DOHH2 (cell line): ENCODE measurements around the gene IFI35.

Source experiments
- H3F3A ChIP-seq: fragments of 200-600 bp; sonication (generic), shearing (Covaris generic); 2 replicates; pipeline ENCODE4 v1.6.0; 2016; ENCODE audit warnings: antibody characterized with exemption, mild to moderate bottlenecking; ENCODE audit not compliant: control insufficient read depth, insufficient read depth
- H3K27ac ChIP-seq: fragments of 200-600 bp; sonication (generic); 2 replicates; pipeline ENCODE4 v1.5.1; 2014; ENCODE audit warnings: low read depth, mild to moderate bottlenecking, low read length, moderate library complexity
- H3K27me3 ChIP-seq: fragments of 200-600 bp; sonication (generic); 2 replicates; pipeline ENCODE4 v1.6.1; 2014; ENCODE audit warnings: mild to moderate bottlenecking, low read length, mixed read lengths; ENCODE audit not compliant: control insufficient read depth
- H3K36me3 ChIP-seq: fragments of 200-600 bp; sonication (generic); 2 replicates; pipeline ENCODE4 v1.6.1; 2014; ENCODE audit warnings: mild to moderate bottlenecking, low read length, moderate library complexity, mixed read lengths; ENCODE audit not compliant: control insufficient read depth
- H3K4me1 ChIP-seq: fragments of 200-600 bp; sonication (generic); 2 replicates; pipeline ENCODE4 v1.6.1; 2014; ENCODE audit warnings: mild to moderate bottlenecking, low read length, mixed read lengths; ENCODE audit not compliant: control insufficient read depth
- H3K4me2 ChIP-seq: fragments of 200-600 bp; sonication (generic); 2 replicates; pipeline ENCODE4 v1.6.0; 2014; ENCODE audit warnings: mild to moderate bottlenecking, low read length, moderate library complexity
- H3K4me3 ChIP-seq: fragments of 200-600 bp; sonication (generic); 2 replicates; pipeline ENCODE4 v1.5.1; 2014; ENCODE audit warnings: mild to moderate bottlenecking, low read length, mixed read lengths
- H3K79me2 ChIP-seq: fragments of 200-600 bp; sonication (generic); 2 replicates; pipeline ENCODE4 v1.6.1; 2014; ENCODE audit warnings: mild to moderate bottlenecking, low read length, mixed read lengths; ENCODE audit not compliant: control insufficient read depth
- H3K9me2 ChIP-seq: fragments of 200-600 bp; sonication (generic); replicated peaks from 2 replicates; pipeline ENCODE4 v1.6.1; 2014; ENCODE audit warnings: mild to moderate bottlenecking, low read length, mixed read lengths; ENCODE audit not compliant: control insufficient read depth
- H3K9me3 ChIP-seq: fragments of 200-600 bp; sonication (generic); 2 replicates; pipeline ENCODE4 v1.6.1; 2014; ENCODE audit warnings: antibody characterized with exemption, low read length, mixed read lengths; ENCODE audit not compliant: control insufficient read depth, insufficient read depth
- H4K20me1 ChIP-seq: fragments of 200-600 bp; sonication (generic); 2 replicates; pipeline ENCODE4 v1.6.0; 2014; ENCODE audit warnings: low read depth, mild to moderate bottlenecking, antibody characterized with exemption, low read length, moderate library complexity; ENCODE audit not compliant: control insufficient read depth, insufficient read depth
- CTCF ChIP-seq: fragments of 200-600 bp; sonication (generic); IDR thresholded peaks from one replicate; pipeline ENCODE4 v1.5.1; 2014; ENCODE audit warnings: antibody characterized with exemption, mild to moderate bottlenecking, low read depth, low read length; ENCODE audit not compliant: poor library complexity, severe bottlenecking
- EZH2phosphoT487 ChIP-seq: fragments of 200-600 bp; sonication (generic); IDR thresholded peaks from 2 replicates; pipeline ENCODE4 v1.6.1; 2017; ENCODE audit warnings: borderline replicate concordance, mild to moderate bottlenecking, antibody characterized with exemption, low read length, moderate library complexity, mixed read lengths

The IFI35 gene

DNA sequence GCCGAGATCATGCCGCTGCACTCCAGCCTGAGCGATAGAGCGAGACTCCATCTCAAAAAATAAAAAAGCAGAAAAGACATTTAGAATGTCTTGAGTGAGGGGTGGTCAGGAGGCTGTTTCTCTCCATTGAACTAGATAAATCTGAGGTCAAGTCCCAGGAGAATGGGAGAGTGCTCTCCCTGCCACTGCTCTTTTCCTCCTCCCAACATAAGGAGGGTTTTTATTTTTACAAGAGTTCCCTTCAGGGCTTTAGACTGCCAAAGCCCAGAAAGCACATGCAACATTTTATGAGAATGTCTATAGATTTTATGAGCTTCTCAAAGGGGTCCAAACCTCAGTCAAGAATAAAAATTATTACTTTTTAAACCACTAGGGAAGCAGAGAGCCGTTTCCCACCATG lies 20.0 kb downstream of the IFI35 start:
- Histone ChIP-seq H3K9me2 (no peaks in the 10 kb centered on the region), H3K9me3 (no peaks in the 10 kb centered on the region), H3K4me3 (no peak overlapping the region), H4K20me1 (no peaks in the 10 kb centered on the region), H3K79me2 (no peaks in the 10 kb centered on the region), H3K27me3 (peaks cover 22% of the 10 kb centered on the region), H3K4me2 (no peak overlapping the region), H3K4me1 (peaks cover 13% of the 10 kb centered on the region), H3F3A (peaks cover 5% of the 10 kb centered on the region; the same call in 1 of the 2 replicates), H3K36me3 (no peaks in the 10 kb centered on the region), H3K27ac (no peak overlapping the region)
- TF ChIP-seq EZH2phosphoT487 (no peak), CTCF (no peak)

DNA sequence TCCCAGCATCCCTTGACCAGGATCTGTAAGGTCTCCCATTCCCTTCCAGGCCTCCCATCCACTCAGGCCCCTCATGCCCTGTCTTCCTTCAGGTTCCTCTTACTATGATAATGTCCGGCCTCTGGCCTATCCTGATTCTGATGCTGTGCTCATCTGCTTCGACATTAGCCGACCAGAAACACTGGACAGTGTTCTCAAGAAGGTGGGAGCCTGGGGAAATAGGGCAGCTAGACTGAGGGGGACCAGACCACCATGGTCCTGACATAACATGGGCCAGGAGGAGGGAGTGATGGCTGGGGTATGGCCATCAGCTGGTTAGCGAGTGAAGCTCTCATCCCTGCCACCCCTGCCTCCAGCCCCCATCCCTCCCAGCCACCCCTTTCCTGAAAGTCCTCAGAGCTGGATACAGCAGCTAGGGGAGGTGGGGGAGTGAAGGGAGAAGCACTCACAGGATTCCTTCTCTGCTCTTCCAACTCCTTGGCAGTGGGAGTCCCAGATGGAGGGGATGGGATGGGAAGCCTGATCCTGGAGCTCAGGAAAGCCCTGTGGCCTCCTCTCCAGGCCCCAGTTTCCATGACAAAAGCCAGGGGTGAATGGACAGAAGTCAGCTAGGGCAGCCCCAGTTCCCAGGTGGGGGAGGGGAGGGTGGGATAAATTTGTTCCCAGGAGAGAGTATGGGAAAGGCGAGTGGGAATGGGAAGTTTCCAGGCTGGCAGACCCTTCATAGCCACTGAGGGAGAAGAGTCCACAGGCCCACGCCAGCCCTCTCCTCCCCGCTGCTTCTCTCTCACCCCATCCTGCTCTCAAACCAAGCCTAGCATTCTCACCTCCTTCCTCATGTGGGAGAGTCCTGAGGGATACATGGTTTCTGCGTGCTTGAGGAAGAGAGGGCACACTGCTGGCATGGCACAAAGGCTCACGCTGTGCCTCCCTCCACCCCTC lies 20.8 kb downstream of the IFI35 start:
- Histone ChIP-seq H3K79me2 (no peaks in the 10 kb centered on the region), H3K4me1 (peaks cover 13% of the 10 kb centered on the region), H3K27ac (no peak overlapping the region), H3K36me3 (no peaks in the 10 kb centered on the region), H3K9me3 (no peaks in the 10 kb centered on the region), H3K9me2 (no peaks in the 10 kb centered on the region), H3K4me3 (no peak overlapping the region), H4K20me1 (no peaks in the 10 kb centered on the region), H3F3A (peaks cover 5% of the 10 kb centered on the region; the same call in 1 of the 2 replicates), H3K27me3 (peaks cover 22% of the 10 kb centered on the region), H3K4me2 (no peak overlapping the region)
- TF ChIP-seq CTCF: no peak
- TF ChIP-seq EZH2phosphoT487: no peak

DNA sequence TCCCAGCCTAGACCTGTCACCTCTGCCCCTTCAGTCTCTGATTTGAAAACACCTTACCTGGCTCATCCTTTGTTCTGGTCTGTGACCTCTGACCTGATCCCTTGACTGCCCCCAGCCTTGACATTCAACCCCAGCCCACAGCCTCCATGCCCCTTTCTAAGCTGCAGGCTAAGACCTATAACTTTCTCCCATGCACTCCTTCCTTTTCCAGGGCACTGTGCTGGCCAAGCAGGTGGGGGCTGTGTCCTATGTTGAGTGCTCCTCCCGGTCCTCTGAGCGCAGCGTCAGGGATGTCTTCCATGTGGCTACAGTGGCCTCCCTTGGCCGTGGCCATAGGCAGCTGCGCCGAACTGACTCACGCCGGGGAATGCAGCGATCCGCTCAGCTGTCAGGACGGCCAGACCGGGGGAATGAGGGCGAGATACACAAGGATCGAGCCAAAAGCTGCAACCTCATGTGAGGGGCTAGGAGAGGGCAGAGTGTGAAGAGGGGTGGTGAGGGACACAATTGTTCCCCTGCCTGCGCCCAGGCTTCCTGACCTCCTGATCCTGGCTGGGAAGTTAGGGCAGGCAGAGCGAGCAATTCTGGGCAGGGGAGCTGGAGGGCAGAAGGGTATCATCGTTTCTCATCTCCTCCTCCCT lies 21.8 kb downstream of the IFI35 start:
- Histone ChIP-seq H3K79me2 (no peaks in the 10 kb centered on the region), H3K9me2 (no peaks in the 10 kb centered on the region), H3K27me3 (peaks cover 22% of the 10 kb centered on the region), H3K36me3 (no peaks in the 10 kb centered on the region), H4K20me1 (no peaks in the 10 kb centered on the region), H3K9me3 (no peaks in the 10 kb centered on the region), H3F3A (peaks cover 4% of the 10 kb centered on the region; the same call in 1 of the 2 replicates), H3K4me3 (no peak overlapping the region), H3K4me2 (no peak overlapping the region), H3K27ac (no peak overlapping the region), H3K4me1 (peaks cover 13% of the 10 kb centered on the region)
- TF ChIP-seq CTCF: no peak
- TF ChIP-seq EZH2phosphoT487: no peak
